Mesendoderm (in vitro differentiated cells): ENCODE data around the gene SSR1.
"Not testable (repeated sequence)": the region's sequence is repeated elsewhere in the genome, so short reads cannot be mapped to it uniquely, and the experiment has no call there.

ENCODE experiments used
- DNase-seq: peaks from one replicate; pipeline ENCODE4 v3.0.0; 2013
- H2AK5ac ChIP-seq: 2 replicates; pipeline ENCODE4 v1.6.1; 2013; ENCODE audit warnings: low read length, inconsistent platforms
- H2BK120ac ChIP-seq: 2 replicates; pipeline ENCODE4 v1.6.1; 2013; ENCODE audit warnings: low read depth, mild to moderate bottlenecking, low read length, moderate library complexity, mixed read lengths
- H2BK15ac ChIP-seq: replicated peaks from 2 replicates; pipeline ENCODE4 v1.6.1; 2013; ENCODE audit warnings: low read depth, mild to moderate bottlenecking, moderate library complexity
- H2BK5ac ChIP-seq: 2 replicates; pipeline ENCODE4 v1.6.1; 2013; ENCODE audit warnings: low read length, inconsistent platforms
- H3K18ac ChIP-seq: 2 replicates; pipeline ENCODE4 v1.6.1; 2013; ENCODE audit warnings: mild to moderate bottlenecking, low read length, mixed read lengths
- H3K23ac ChIP-seq: one replicate; pipeline ENCODE4 v1.6.1; 2013; ENCODE audit warnings: low read length
- H3K27ac ChIP-seq: 2 replicates; pipeline ENCODE4 v1.5.1; 2013; ENCODE audit warnings: low read depth, mild to moderate bottlenecking, inconsistent platforms, low read length, moderate library complexity
- H3K27me3 ChIP-seq: 2 replicates; pipeline ENCODE4 v1.6.1; 2013; ENCODE audit warnings: low read length, control low read depth, mild to moderate bottlenecking, inconsistent platforms; ENCODE audit not compliant: insufficient read depth, poor library complexity
- H3K36me3 ChIP-seq: 2 replicates; pipeline ENCODE4 v1.6.1; 2013; ENCODE audit warnings: low read length, inconsistent platforms; ENCODE audit not compliant: control insufficient read depth, insufficient read depth
- H3K4ac ChIP-seq: one replicate; pipeline ENCODE4 v1.6.1; 2013; ENCODE audit warnings: low read depth, mild to moderate bottlenecking, low read length, moderate library complexity
- H3K4me1 ChIP-seq: 2 replicates; pipeline ENCODE4 v1.6.1; 2013; ENCODE audit warnings: low read depth, low read length, inconsistent platforms; ENCODE audit not compliant: control insufficient read depth
- H3K4me2 ChIP-seq: 2 replicates; pipeline ENCODE4 v1.6.1; 2013; ENCODE audit warnings: low read length
- H3K4me3 ChIP-seq: 2 replicates; pipeline ENCODE4 v1.5.1; 2013; ENCODE audit warnings: mild to moderate bottlenecking, low read length
- H3K56ac ChIP-seq: one replicate; pipeline ENCODE4 v1.6.1; 2013; ENCODE audit warnings: low read length
- H3K79me1 ChIP-seq: 2 replicates; pipeline ENCODE4 v1.6.1; 2013; ENCODE audit warnings: low read length, inconsistent platforms
- H3K79me2 ChIP-seq: 2 replicates; pipeline ENCODE4 v1.6.1; 2013; ENCODE audit warnings: mild to moderate bottlenecking, low read length; ENCODE audit not compliant: control insufficient read depth, insufficient read depth
- H3K9ac ChIP-seq: 2 replicates; pipeline ENCODE4 v1.6.1; 2013; ENCODE audit warnings: low read length, inconsistent platforms
- H4K5ac ChIP-seq: one replicate; pipeline ENCODE4 v1.6.1; 2013; ENCODE audit warnings: low read length
- H4K8ac ChIP-seq: one replicate; pipeline ENCODE4 v1.6.1; 2013; ENCODE audit warnings: low read depth, mild to moderate bottlenecking, control low read depth, low read length, moderate library complexity
- WGBS: extraction: QIAGEN DNeasy Blood & Tissue Kit; methylation state at CpG from one replicate; pipeline ENCODE4 v1.1.7; 2013; ENCODE audit warnings: low lambda C conversion rate, missing lambda C conversion rate; ENCODE audit not compliant: insufficient coverage; ENCODE audit errors: extremely low coverage; 5-methylcytosine and 5-hydroxymethylcytosine counted together

Gene SSR1

GRCh38 chr6:7315948-7316365, 3.0 kb upstream of the SSR1 start:
- Histone ChIP-seq H2BK15ac (no peak overlapping the region), H3K23ac (no peak overlapping the region), H3K4me3 (no peak overlapping the region), H3K27me3 (no peaks in the 10 kb centered on the region), H2BK5ac (no peak overlapping the region), H3K79me2 (peaks cover 15% of the 10 kb centered on the region), H4K5ac (no peak overlapping the region), H3K18ac (no peak overlapping the region), H3K27ac (no peak overlapping the region), H3K56ac (no peak overlapping the region), H2AK5ac (no peak overlapping the region), H4K8ac (no peak overlapping the region), H3K4me2 (no peak overlapping the region), H3K79me1 (no peaks in the 10 kb centered on the region), H2BK120ac (no peak overlapping the region), H3K4ac (no peak overlapping the region), H3K4me1 (no peaks in the 10 kb centered on the region), H3K36me3 (no peaks in the 10 kb centered on the region), H3K9ac (no peak overlapping the region)
- WGBS: no CpG with 5 or more reads among the region's 6 CpGs
- DNase-seq: no peak

- not testable (repeated sequence) for DNase-seq, H3K23ac ChIP-seq, H2AK5ac ChIP-seq, H3K56ac ChIP-seq, H3K36me3 ChIP-seq, H3K4me2 ChIP-seq, H4K5ac ChIP-seq, H3K27ac ChIP-seq, H3K9ac ChIP-seq, H3K18ac ChIP-seq, H3K4ac ChIP-seq, H3K4me1 ChIP-seq, H3K4me3 ChIP-seq, H3K27me3 ChIP-seq, H2BK15ac ChIP-seq, H2BK120ac ChIP-seq, H4K8ac ChIP-seq, H2BK5ac ChIP-seq, H3K79me1 ChIP-seq
- H3K79me2 ChIP-seq: peaks cover 15% of the 10 kb centered on the region
- WGBS: no CpG with 5 or more reads among the region's 34 CpGs
Measured at GRCh38 chr6:7315087-7315947, 2.3 kb upstream of the SSR1 start.

GRCh38 chr6:7314414-7314813, 1.4 kb upstream of the SSR1 start:
- Histone ChIP-seq H2AK5ac (no peak overlapping the region), H2BK120ac (no peak overlapping the region), H3K56ac (peak overlapping the region; percentile 62), H2BK5ac (no peak overlapping the region), H3K36me3 (no peaks in the 10 kb centered on the region), H3K4me1 (no peaks in the 10 kb centered on the region), H4K8ac (no peak overlapping the region), H3K18ac (no peak overlapping the region), H3K79me2 (peaks cover 17% of the 10 kb centered on the region), H3K27me3 (no peaks in the 10 kb centered on the region), H3K4me3 (no peak overlapping the region), H3K27ac (no peak overlapping the region), H3K4ac (no peak overlapping the region), H3K9ac (no peak overlapping the region), H4K5ac (no peak overlapping the region), H3K23ac (no peak overlapping the region), H3K4me2 (no peak overlapping the region), H3K79me1 (peaks cover 2% of the 10 kb centered on the region), H2BK15ac (no peak overlapping the region)
- no peak for DNase-seq
- WGBS: no CpG with 5 or more reads among the region's 7 CpGs

- Histone ChIP-seq H3K79me2 (peaks cover 17% of the 10 kb centered on the region), H3K4ac (no peak overlapping the region), H2BK15ac (no peak overlapping the region), H2BK5ac (no peak overlapping the region), H3K23ac (no peak overlapping the region), H4K8ac (peak overlapping the region; percentile 59), H3K79me1 (peaks cover 2% of the 10 kb centered on the region), H3K18ac (no peak overlapping the region), H3K56ac (peak overlapping the region; percentile 86), H4K5ac (no peak overlapping the region), H3K4me1 (no peaks in the 10 kb centered on the region), H3K4me2 (peak overlapping the region; percentile 59), H3K36me3 (no peaks in the 10 kb centered on the region), H3K27ac (peak overlapping the region; percentile 4), H3K4me3 (no peak overlapping the region), H3K27me3 (no peaks in the 10 kb centered on the region), H3K9ac (peak overlapping the region; percentile 73), H2AK5ac (no peak overlapping the region), H2BK120ac (no peak overlapping the region)
- DNase-seq: peak; percentile 22
- WGBS: no CpG with 5 or more reads among the region's 15 CpGs
Measured at GRCh38 chr6:7313505-7314165, 636 bp upstream of the SSR1 start.

GRCh38 chr6:7311917-7312615, 933 bp downstream of the SSR1 start:
- Histone ChIP-seq H3K23ac (no peak overlapping the region), H3K79me1 (peaks cover 2% of the 10 kb centered on the region), H2BK5ac (no peak overlapping the region), H4K8ac (no peak overlapping the region), H3K27me3 (no peaks in the 10 kb centered on the region), H3K36me3 (no peaks in the 10 kb centered on the region), H3K4me1 (no peaks in the 10 kb centered on the region), H3K4me3 (peak overlapping the region; percentile 78), H3K18ac (peak overlapping the region; percentile 70), H4K5ac (no peak overlapping the region), H3K4me2 (peak overlapping the region; percentile 41), H3K56ac (peak overlapping the region; percentile 99), H2BK120ac (no peak overlapping the region), H2AK5ac (no peak overlapping the region), H3K79me2 (peaks cover 20% of the 10 kb centered on the region), H3K27ac (peak overlapping the region; percentile 91), H3K4ac (peak overlapping the region; percentile 76), H2BK15ac (no peak overlapping the region), H3K9ac (peak overlapping the region; percentile 90)
- peak; percentile 42 for DNase-seq
- WGBS: no CpG with 5 or more reads among the region's 17 CpGs
